K562 (cell line): Measurements from ENCODE around the gene SMIM12. TPM values are rescaled to one million over a fixed set of nuclear protein-coding genes. Genes with fewer than 3 reads are reported as not detected.
A peak's percentile ranks its signal among the peaks of the same experiment; 100 is the strongest.

Experiments used
- DMBX1 ChIP-seq: fragments of 250-450 bp; sonication (Bioruptor Pico); IDR thresholded peaks from 2 replicates; pipeline ENCODE4 v1.8.0; 2022; ENCODE audit warnings: inconsistent platforms, mild to moderate bottlenecking, moderate library complexity, borderline replicate concordance
- ERF ChIP-seq: fragments of 450-650 bp; formaldehyde crosslinking; IDR thresholded peaks from 2 replicates; pipeline ENCODE4 v1.4.0; 2020; ENCODE audit warnings: mild to moderate bottlenecking, mixed read lengths
- MECOM ChIP-seq: fragments of 250-450 bp; sonication (Bioruptor Pico); IDR thresholded peaks from 2 replicates; pipeline ENCODE4 v1.8.0; 2022; ENCODE audit warnings: inconsistent platforms
- NUFIP1 ChIP-seq: fragments of 450-650 bp; IDR thresholded peaks from 2 replicates; pipeline ENCODE4 v1.6.1; 2018; ENCODE audit not compliant: partially characterized antibody
- TBL1XR1 ChIP-seq, 2 experiments: IDR thresholded peaks; 2 replicates each; pipeline ENCODE4 v1.6.1; 2012; ENCODE audit warnings: improper control_type of control experiment in 2 of 2, low read length in 2 of 2, mild to moderate bottlenecking in 1 of 2
- TCF7 ChIP-seq: sonication (generic); IDR thresholded peaks from 2 replicates; pipeline ENCODE4 v1.6.1; 2016; ENCODE audit warnings: antibody characterized with exemption, borderline replicate concordance
- ZBED1 ChIP-seq: IDR thresholded peaks from 2 replicates; pipeline ENCODE4 v1.6.1; 2014
- ZNF184 ChIP-seq: sonication (generic); formaldehyde crosslinking; IDR thresholded peaks from 2 replicates; pipeline ENCODE4 v1.5.0; 2020; ENCODE audit warnings: missing genetic modification reagents
- ZNF217 ChIP-seq: sonication (generic); formaldehyde crosslinking; IDR thresholded peaks from 2 replicates; pipeline ENCODE4 v1.8.0; 2022; ENCODE audit warnings: mild to moderate bottlenecking, missing genetic modification reagents
- ZNF644 ChIP-seq: fragments of 200-800 bp; sonication (Bioruptor generic); IDR thresholded peaks from 2 replicates; pipeline ENCODE4 v1.6.1; 2016; ENCODE audit warnings: low read depth, missing genetic modification characterization, missing compliant biosample characterization
- polyA plus RNA-seq, 8 experiments: library from polyadenylated mRNA; depleted of rRNA in 4 of 8; stranded (reverse) in 5 of 8; unstranded in 3 of 8; fragments of >200 nt; fragmentation: Nextera tagmentation in 2 of 8; fragmentation: Illumina TruSeq in 1 of 8; extraction: Ambion mirVana in 2 of 8; extraction: Trizol in 1 of 8; gene quantifications; 2 replicates each; pipeline versions ENCODE4 v1.2.1 to v1.2.3, GENCODE V29; 2011 to 2014; ENCODE audit warnings: inconsistent platforms in 1 of 8, missing spikeins in 1 of 8
- total RNA-seq, 7 experiments: library from RNA; depleted of rRNA in 6 of 7; stranded (reverse); fragments of >200 nt in 6 of 7; fragmentation: Illumina TruSeq in 2 of 7; extraction: Trizol in 2 of 7; gene quantifications; 2 replicates each; pipeline versions ENCODE4 v1.2.1 to v1.2.3, GENCODE V29; 2011 to 2021; ENCODE audit warnings: low replicate concordance in 1 of 7
- TF ChIP-seq, protein P1 (sequence below): sonication (generic); formaldehyde crosslinking; IDR thresholded peaks from 2 replicates; pipeline ENCODE4 v1.8.1; 2023; ENCODE audit warnings: mild to moderate bottlenecking, missing genetic modification reagents
- TF ChIP-seq, protein P2 (sequence below), 2 experiments: fragments of 150-350 bp in 1 of 2; IDR thresholded peaks; 2 replicates each; pipeline ENCODE4 v1.6.1; 2012 to 2016; ENCODE audit warnings: low read depth in 2 of 2, low read length in 2 of 2, mild to moderate bottlenecking in 1 of 2, moderate library complexity in 1 of 2
- TF ChIP-seq, protein P3 (sequence below), 2 experiments: fragments of 450-650 bp; IDR thresholded peaks; 2 replicates each; pipeline ENCODE4 v1.6.1; 2016; ENCODE audit warnings: mild to moderate bottlenecking in 2 of 2, borderline replicate concordance in 1 of 2, low read depth in 1 of 2, moderate library complexity in 1 of 2

The SMIM12 gene
- total and polyA plus RNA-seq, 9 of the 15 experiments (the other 6 are each of a cell fraction or from before 2014, with no cell fraction given) = 51.7 to 112 (median 63.9) TPM

DNA sequence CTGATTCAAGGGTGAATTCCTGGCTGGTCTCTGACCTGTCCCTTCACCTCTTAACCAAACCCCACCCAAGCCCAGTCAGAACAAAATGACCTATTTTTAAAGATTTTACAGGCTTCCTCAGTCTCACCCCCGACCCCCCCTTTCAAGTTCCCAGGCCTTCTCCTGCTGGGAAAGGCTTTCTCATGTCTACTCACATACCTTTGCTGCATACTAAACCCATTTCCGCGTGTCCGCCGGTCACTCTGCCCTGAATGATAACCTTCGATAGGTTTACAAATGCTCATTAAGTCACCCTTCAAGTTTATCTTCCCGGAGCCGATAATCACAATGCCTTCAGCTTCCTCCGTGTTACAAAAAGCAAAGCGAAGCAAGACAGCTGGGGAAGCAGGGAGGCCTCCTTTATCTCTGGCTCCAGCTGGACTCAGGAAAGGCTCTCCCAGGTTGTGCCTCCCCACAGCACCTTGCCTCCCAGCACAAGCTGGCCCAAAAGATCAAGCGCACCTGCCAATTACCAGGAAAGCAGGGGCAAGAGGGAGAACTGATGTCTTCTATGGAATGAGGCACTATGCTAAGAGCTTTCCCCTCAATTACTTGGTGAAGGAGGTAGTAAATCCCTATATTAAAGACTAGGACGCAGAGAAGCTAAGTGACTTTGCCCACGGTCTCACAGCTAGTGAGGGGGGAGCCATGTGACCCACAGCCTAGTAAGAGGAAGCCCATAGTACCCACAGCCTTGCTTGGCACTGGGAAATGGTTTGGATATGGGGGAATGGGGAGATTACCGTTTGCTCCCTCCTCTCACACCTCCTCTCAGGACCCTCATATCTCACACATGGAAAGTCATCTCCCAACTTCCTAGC, 15.9 kb downstream of the SMIM12 start (continued):
- peak; percentile 99 for TF ChIP-seq DMBX1
- TF ChIP-seq TCF7 = 0 out of 2 replicates have a peak, but pooled peaks have one; percentile 26
- TF ChIP-seq, protein P1, sequence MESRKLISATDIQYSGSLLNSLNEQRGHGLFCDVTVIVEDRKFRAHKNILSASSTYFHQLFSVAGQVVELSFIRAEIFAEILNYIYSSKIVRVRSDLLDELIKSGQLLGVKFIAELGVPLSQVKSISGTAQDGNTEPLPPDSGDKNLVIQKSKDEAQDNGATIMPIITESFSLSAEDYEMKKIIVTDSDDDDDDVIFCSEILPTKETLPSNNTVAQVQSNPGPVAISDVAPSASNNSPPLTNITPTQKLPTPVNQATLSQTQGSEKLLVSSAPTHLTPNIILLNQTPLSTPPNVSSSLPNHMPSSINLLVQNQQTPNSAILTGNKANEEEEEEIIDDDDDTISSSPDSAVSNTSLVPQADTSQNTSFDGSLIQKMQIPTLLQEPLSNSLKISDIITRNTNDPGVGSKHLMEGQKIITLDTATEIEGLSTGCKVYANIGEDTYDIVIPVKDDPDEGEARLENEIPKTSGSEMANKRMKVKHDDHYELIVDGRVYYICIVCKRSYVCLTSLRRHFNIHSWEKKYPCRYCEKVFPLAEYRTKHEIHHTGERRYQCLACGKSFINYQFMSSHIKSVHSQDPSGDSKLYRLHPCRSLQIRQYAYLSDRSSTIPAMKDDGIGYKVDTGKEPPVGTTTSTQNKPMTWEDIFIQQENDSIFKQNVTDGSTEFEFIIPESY = peak; percentile 61; the same call in 1 of the 2 replicates
- no peak for TF ChIP-seq ZNF217 (CRISPR knock-in tag)
- peak; percentile 42; the same call in 1 of the 2 replicates for TF ChIP-seq ERF (CRISPR knock-in tag)
- peak; percentile 38 to 88; a peak in 3 of 4 replicates for TF ChIP-seq TBL1XR1 (IDR thresholded peaks at IDR 0.05; ENCODE audit: low read length in 2 of 2)
- TF ChIP-seq ZNF184 = no peak
- TF ChIP-seq MECOM = peak; percentile 86
- TF ChIP-seq, protein P2, sequence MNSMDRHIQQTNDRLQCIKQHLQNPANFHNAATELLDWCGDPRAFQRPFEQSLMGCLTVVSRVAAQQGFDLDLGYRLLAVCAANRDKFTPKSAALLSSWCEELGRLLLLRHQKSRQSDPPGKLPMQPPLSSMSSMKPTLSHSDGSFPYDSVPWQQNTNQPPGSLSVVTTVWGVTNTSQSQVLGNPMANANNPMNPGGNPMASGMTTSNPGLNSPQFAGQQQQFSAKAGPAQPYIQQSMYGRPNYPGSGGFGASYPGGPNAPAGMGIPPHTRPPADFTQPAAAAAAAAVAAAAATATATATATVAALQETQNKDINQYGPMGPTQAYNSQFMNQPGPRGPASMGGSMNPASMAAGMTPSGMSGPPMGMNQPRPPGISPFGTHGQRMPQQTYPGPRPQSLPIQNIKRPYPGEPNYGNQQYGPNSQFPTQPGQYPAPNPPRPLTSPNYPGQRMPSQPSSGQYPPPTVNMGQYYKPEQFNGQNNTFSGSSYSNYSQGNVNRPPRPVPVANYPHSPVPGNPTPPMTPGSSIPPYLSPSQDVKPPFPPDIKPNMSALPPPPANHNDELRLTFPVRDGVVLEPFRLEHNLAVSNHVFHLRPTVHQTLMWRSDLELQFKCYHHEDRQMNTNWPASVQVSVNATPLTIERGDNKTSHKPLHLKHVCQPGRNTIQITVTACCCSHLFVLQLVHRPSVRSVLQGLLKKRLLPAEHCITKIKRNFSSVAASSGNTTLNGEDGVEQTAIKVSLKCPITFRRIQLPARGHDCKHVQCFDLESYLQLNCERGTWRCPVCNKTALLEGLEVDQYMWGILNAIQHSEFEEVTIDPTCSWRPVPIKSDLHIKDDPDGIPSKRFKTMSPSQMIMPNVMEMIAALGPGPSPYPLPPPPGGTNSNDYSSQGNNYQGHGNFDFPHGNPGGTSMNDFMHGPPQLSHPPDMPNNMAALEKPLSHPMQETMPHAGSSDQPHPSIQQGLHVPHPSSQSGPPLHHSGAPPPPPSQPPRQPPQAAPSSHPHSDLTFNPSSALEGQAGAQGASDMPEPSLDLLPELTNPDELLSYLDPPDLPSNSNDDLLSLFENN (IDR thresholded peaks at IDR 0.05; ENCODE audit: low read depth in 2 of 2, low read length in 2 of 2) = peak in 1 of 2 experiments; percentile 89; a peak in 2 of 4 replicates
- TF ChIP-seq, protein P3, sequence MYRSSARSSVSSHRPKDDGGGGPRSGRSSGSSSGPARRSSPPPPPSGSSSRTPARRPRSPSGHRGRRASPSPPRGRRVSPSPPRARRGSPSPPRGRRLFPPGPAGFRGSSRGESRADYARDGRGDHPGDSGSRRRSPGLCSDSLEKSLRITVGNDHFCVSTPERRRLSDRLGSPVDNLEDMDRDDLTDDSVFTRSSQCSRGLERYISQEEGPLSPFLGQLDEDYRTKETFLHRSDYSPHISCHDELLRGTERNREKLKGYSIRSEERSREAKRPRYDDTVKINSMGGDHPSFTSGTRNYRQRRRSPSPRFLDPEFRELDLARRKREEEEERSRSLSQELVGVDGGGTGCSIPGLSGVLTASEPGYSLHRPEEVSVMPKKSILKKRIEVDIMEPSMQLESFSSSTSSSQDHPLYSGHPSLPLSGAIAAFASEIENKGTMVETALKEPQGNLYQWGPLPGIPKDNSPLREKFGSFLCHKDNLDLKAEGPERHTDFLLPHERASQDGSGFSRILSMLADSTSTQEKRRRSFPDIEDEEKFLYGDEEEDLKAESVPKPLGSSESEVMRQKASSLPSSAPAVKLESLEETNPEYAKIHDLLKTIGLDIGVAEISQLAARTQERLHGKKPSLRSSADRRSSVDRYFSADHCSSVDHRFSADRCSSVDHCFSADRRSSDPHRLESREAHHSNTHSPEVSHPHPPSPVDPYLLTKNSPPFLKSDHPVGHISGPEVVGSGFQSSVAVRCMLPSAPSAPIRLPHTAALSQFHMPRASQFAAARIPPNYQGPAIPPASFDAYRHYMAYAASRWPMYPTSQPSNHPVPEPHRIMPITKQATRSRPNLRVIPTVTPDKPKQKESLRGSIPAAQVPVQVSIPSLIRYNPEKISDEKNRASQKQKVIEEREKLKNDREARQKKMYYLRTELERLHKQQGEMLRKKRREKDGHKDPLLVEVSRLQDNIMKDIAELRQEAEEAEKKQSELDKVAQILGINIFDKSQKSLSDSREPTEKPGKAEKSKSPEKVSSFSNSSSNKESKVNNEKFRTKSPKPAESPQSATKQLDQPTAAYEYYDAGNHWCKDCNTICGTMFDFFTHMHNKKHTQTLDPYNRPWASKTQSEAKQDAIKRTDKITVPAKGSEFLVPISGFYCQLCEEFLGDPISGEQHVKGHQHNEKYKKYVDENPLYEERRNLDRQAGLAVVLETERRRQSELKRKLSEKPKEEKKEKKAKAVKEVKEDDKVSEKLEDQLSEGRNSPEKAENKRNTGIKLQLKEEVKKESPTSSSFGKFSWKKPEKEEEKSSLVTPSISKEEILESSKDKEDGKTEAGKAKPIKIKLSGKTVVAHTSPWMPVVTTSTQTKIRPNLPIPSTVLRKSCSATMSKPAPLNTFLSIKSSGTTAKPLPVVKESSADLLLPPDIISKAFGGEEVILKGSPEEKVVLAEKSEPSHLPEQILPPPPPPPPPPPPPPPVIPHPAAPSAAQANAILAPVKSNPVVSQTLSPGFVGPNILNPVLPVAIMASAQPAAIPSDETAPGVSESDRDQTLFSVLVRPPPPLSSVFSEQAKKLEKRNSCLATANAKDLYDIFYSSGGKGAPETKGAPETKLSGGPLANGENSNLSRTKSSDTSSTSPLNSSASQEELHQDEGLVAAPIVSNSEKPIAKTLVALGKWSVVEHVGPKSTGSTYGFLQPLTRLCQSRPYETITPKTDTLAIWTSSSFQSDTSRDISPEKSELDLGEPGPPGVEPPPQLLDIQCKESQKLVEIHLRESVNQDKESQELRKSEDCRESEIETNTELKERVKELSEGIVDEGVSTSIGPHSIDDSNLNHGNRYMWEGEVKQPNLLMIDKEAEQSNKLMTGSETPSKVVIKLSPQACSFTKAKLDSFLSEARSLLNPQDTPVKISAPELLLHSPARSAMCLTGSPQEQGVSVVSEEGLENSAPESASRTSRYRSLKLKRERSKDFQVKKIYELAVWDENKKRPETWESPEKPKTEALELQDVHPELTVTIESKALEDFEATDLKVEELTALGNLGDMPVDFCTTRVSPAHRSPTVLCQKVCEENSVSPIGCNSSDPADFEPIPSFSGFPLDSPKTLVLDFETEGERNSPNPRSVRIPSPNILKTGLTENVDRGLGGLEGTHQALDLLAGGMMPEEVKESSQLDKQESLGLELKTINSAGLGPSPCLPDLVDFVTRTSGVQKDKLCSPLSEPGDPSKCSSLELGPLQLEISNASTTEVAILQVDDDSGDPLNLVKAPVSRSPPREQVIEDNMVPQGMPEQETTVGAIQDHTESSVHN (IDR thresholded peaks at IDR 0.05; ENCODE audit: borderline replicate concordance in 1 of 2, low read depth in 1 of 2) = 0 out of 4 replicates have a peak, but pooled peaks of 1 of the 2 experiments have one; percentile 36
- TF ChIP-seq NUFIP1 = no peak
- TF ChIP-seq ZBED1 = peak; percentile 66
- TF ChIP-seq ZNF644 (tag) = peak; percentile 94
